KMS-11 (cell line): ENCODE data around the gene CDKN1C.

Experiments used
- H2AFZ ChIP-seq: fragments of 200-600 bp; sonication (generic); 2 replicates; pipeline ENCODE4 v1.6.1; 2016; ENCODE audit warnings: antibody characterized with exemption, mixed run types, low read depth
- H3K27ac ChIP-seq: fragments of 200-600 bp; sonication (generic); 2 replicates; pipeline ENCODE4 v1.6.1; 2016; ENCODE audit warnings: mild to moderate bottlenecking, mixed run types
- H3K27me3 ChIP-seq: fragments of 200-600 bp; sonication (generic); 2 replicates; pipeline ENCODE4 v1.6.1; 2017; ENCODE audit warnings: mild to moderate bottlenecking, low read depth, mixed run types, moderate library complexity; ENCODE audit not compliant: insufficient read depth
- H3K36me3 ChIP-seq: fragments of 200-600 bp; sonication (generic); 2 replicates; pipeline ENCODE4 v1.6.1; 2017; ENCODE audit warnings: mild to moderate bottlenecking, mixed run types; ENCODE audit not compliant: insufficient read depth
- H3K4me1 ChIP-seq: fragments of 200-600 bp; sonication (generic); 2 replicates; pipeline ENCODE4 v1.6.1; 2016; ENCODE audit warnings: mild to moderate bottlenecking, low read depth, mixed run types; ENCODE audit not compliant: poor library complexity, severe bottlenecking
- H3K4me2 ChIP-seq: fragments of 200-600 bp; sonication (generic); 2 replicates; pipeline ENCODE4 v1.7.0; 2016; ENCODE audit warnings: mild to moderate bottlenecking, mixed run types
- H3K4me3 ChIP-seq: fragments of 200-600 bp; sonication (generic); IDR thresholded peaks from 2 replicates; pipeline ENCODE4 v1.6.1; 2017; ENCODE audit warnings: low read depth, low read length, mixed read lengths; ENCODE audit not compliant: insufficient read depth
- H3K79me2 ChIP-seq: fragments of 200-600 bp; sonication (generic); 2 replicates; pipeline ENCODE4 v1.6.1; 2016; ENCODE audit warnings: low read depth, mixed run types; ENCODE audit not compliant: insufficient read depth
- H3K9ac ChIP-seq: fragments of 200-600 bp; sonication (generic); 2 replicates; pipeline ENCODE4 v1.6.1; 2016; ENCODE audit warnings: mild to moderate bottlenecking, mixed run types
- H4K20me1 ChIP-seq: fragments of 200-600 bp; sonication (generic); 2 replicates; pipeline ENCODE4 v1.6.1; 2016; ENCODE audit warnings: mild to moderate bottlenecking, mixed run types; ENCODE audit not compliant: insufficient read depth
- CTCF ChIP-seq: fragments of 200-600 bp; sonication (generic); conservative IDR thresholded peaks from 2 replicates; pipeline ENCODE4 v1.6.1; 2017; ENCODE audit warnings: low read depth, mild to moderate bottlenecking, antibody characterized with exemption, low read length, moderate library complexity, mixed read lengths

CDKN1C gene

GRCh38 chr11:2881981-2882375 is 3.6 kb downstream of the CDKN1C start:
- no peak for TF ChIP-seq CTCF
- H3K9ac ChIP-seq = no peak overlapping the region

GRCh38 chr11:2881076-2881980 is 4.2 kb downstream of the CDKN1C start:
- H3K27ac ChIP-seq = no peak overlapping the region
- no peak overlapping the region for H3K4me3 ChIP-seq
- TF ChIP-seq CTCF = no peak
- H3K27me3 ChIP-seq = no peaks in the 10 kb centered on the region
- H3K36me3 ChIP-seq = no peaks in the 10 kb centered on the region
- peaks cover 4% of the 10 kb centered on the region for H3K4me1 ChIP-seq
- no peaks in the 10 kb centered on the region for H4K20me1 ChIP-seq
- no peak overlapping the region for H3K9ac ChIP-seq
- no peak overlapping the region for H3K4me2 ChIP-seq
- no peaks in the 10 kb centered on the region for H3K79me2 ChIP-seq
- no peak overlapping the region for H2AFZ ChIP-seq

More at GRCh38 chr11:2881981-2882375, 3.6 kb downstream of the CDKN1C start:
- peaks cover 4% of the 10 kb centered on the region for H3K4me1 ChIP-seq
- no peaks in the 10 kb centered on the region for H4K20me1 ChIP-seq
- H3K36me3 ChIP-seq = no peaks in the 10 kb centered on the region
- H2AFZ ChIP-seq = no peak overlapping the region
- H3K27me3 ChIP-seq = no peaks in the 10 kb centered on the region; the same call in 1 of the 2 replicates
- H3K4me2 ChIP-seq = no peak overlapping the region
- H3K27ac ChIP-seq = no peak overlapping the region
- no peaks in the 10 kb centered on the region for H3K79me2 ChIP-seq
- no peak overlapping the region for H3K4me3 ChIP-seq

GRCh38 chr11:2880646-2881045 is 4.9 kb downstream of the CDKN1C start:
- Histone ChIP-seq H3K27ac (no peak overlapping the region), H3K79me2 (no peaks in the 10 kb centered on the region), H4K20me1 (no peaks in the 10 kb centered on the region), H3K9ac (no peak overlapping the region), H2AFZ (no peak overlapping the region), H3K36me3 (no peaks in the 10 kb centered on the region), H3K4me2 (no peak overlapping the region), H3K4me3 (no peak overlapping the region), H3K27me3 (no peaks in the 10 kb centered on the region), H3K4me1 (peaks cover 4% of the 10 kb centered on the region)
- no peak for TF ChIP-seq CTCF

GRCh38 chr11:2878782-2879181 is 6.8 kb downstream of the CDKN1C start:
- Histone ChIP-seq H3K4me3 (no peak overlapping the region), H3K27ac (no peak overlapping the region), H2AFZ (no peak overlapping the region), H3K4me2 (no peak overlapping the region), H3K79me2 (no peaks in the 10 kb centered on the region), H3K4me1 (no peaks in the 10 kb centered on the region), H3K9ac (no peak overlapping the region), H3K27me3 (no peaks in the 10 kb centered on the region), H4K20me1 (no peaks in the 10 kb centered on the region), H3K36me3 (no peaks in the 10 kb centered on the region)
- no peak for TF ChIP-seq CTCF
